ENCODE results near the gene SLC25A46. TPM values are rescaled to one million over a fixed set of nuclear protein-coding genes. Genes with fewer than 3 reads are reported as not detected.
"Not testable (repeated sequence)": the region's sequence is repeated elsewhere in the genome, so short reads cannot be mapped to it uniquely, and the experiment has no call there.

Gene SLC25A46
- total RNA-seq, 4 donors from 2014 or later: 49.3 to 63.3 (median 56.2) TPM

GRCh38 chr5:110726249-110727024 is 12.4 kb upstream of the SLC25A46 start, which contains the start of gene TMEM232:
Gene TMEM232 (minus strand): TSS chr5:110726671. CDS start chr5:110667352, 59,319 bp downstream.
- H3K27ac ChIP-seq (replicated peaks in 1 of 4): no peak within 1 kb of the TSS
- peak within 1 kb of the TSS; percentile 39 to 56 (median 52) for H3K4me3 ChIP-seq
- WGBS: 43% methylated on average over 17 of the region's 17 CpGs
- H3K4me1 ChIP-seq: peaks cover 0 to 6% (median 3%) of the 10 kb centered on the region in 4 donors
- no peaks in the 10 kb centered on the region for H3K27me3 ChIP-seq
- TF ChIP-seq POLR2AphosphoS5 (IDR thresholded peaks at IDR 0.05) (peak in 1 of 2 donors; percentile 39), CTCF (IDR thresholded peaks at IDR 0.05) (no peak)
- no peaks in the 10 kb centered on the region for H3K36me3 ChIP-seq
- H3K9me3 ChIP-seq: no peaks in the 10 kb centered on the region
- DNase-seq (ENCODE audit: extremely low spot score): no peak
- intact Hi-C loops (cut with DNase I): no loop called here

DNA sequence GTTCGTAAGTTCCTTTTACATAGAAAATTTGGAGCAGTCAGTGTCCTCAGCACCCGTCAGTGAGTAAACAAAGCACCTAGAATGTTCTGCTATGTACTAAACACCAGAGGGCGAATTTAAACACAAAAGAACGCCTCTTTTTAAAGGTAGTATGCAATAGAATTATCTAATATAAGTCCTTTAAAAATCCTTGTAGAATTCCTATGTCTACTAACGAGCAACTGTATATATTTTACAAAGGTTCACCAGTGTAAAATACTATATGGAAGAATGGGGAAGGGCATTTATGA is 11.8 kb upstream of the SLC25A46 start:
- Histone ChIP-seq H3K4me3 (peak overlapping the region; percentile 39 to 56 (median 52)), H3K4me1 (peaks cover 0 to 6% (median 3%) of the 10 kb centered on the region in 4 donors), H3K27me3 (no peaks in the 10 kb centered on the region), H3K9me3 (no peaks in the 10 kb centered on the region), H3K36me3 (no peaks in the 10 kb centered on the region), H3K27ac (replicated peaks in 1 of 4) (no peak overlapping the region)
- DNase-seq (ENCODE audit: extremely low spot score): no peak
- intact Hi-C loops (cut with DNase I): no loop called here
- WGBS: 43% methylated on average over 5 of the region's 5 CpGs
- TF ChIP-seq POLR2AphosphoS5 (IDR thresholded peaks at IDR 0.05): no peak
- TF ChIP-seq POLR2A (IDR thresholded peaks at IDR 0.05; ENCODE audit: low read depth): no peak
- TF ChIP-seq CTCF (IDR thresholded peaks at IDR 0.05): no peak
- TF ChIP-seq EP300 (IDR thresholded peaks at IDR 0.05): no peak

DNA sequence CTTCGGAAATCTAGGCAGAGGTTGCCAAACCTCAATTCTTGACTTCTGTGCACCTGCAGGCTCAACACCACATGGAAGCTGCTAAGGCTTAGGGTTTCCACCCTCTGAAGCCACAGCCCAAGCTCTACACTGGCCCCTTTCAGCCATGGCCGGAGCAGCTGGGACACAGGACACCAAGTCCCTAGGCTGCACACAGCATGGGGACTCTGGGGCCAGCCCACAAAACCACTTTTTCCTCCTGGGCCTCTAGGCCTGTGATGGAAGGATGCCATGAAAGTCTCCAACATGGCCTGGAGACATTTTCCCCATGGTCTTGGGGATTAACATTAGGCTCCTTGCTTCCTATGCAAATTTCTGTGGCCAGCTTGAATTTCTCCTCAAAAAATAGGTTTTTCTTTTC is 7.3 kb upstream of the SLC25A46 start:
- H3K4me3 ChIP-seq; H3K27ac ChIP-seq (replicated peaks in 1 of 4); H3K36me3 ChIP-seq; H3K4me1 ChIP-seq; H3K27me3 ChIP-seq; H3K9me3 ChIP-seq; intact Hi-C loops (cut with DNase I); DNase-seq (ENCODE audit: extremely low spot score): not testable (repeated sequence)
- WGBS: 100% methylated on average over 2 of the region's 2 CpGs

- Histone ChIP-seq H3K4me3 (no peak overlapping the region), H3K27ac (replicated peaks in 1 of 4) (no peak overlapping the region), H3K4me1 (peaks cover 3 to 4% (median 4%) of the 10 kb centered on the region in 4 donors), H3K36me3 (no peaks in the 10 kb centered on the region), H3K27me3 (no peaks in the 10 kb centered on the region), H3K9me3 (no peaks in the 10 kb centered on the region)
- no peak for DNase-seq (ENCODE audit: extremely low spot score)
- TF ChIP-seq POLR2AphosphoS5 (IDR thresholded peaks at IDR 0.05) (no peak), CTCF (IDR thresholded peaks at IDR 0.05) (no peak), EP300 (IDR thresholded peaks at IDR 0.05) (no peak), POLR2A (IDR thresholded peaks at IDR 0.05; ENCODE audit: low read depth) (no peak)
- intact Hi-C loops (cut with DNase I): no loop called here
- 95% methylated on average over 2 of the region's 2 CpGs for WGBS
These were observed 4.7 kb upstream of the SLC25A46 start for GRCh38 chr5:110734101-110734500.

GRCh38 chr5:110735556-110735955 is 3.3 kb upstream of the SLC25A46 start:
- H3K36me3 ChIP-seq: no peaks in the 10 kb centered on the region
- H3K4me1 ChIP-seq: peaks cover 5 to 18% (median 16%) of the 10 kb centered on the region in 4 donors
- intact Hi-C loops (cut with DNase I): no loop called here
- WGBS: 40% methylated on average over 1 of the region's 1 CpG
- no peak for DNase-seq (ENCODE audit: extremely low spot score)
- TF ChIP-seq POLR2AphosphoS5 (IDR thresholded peaks at IDR 0.05) (no peak), CTCF (IDR thresholded peaks at IDR 0.05) (no peak), EP300 (IDR thresholded peaks at IDR 0.05) (no peak), POLR2A (IDR thresholded peaks at IDR 0.05; ENCODE audit: low read depth) (no peak)
- H3K9me3 ChIP-seq: no peaks in the 10 kb centered on the region
- H3K4me3 ChIP-seq: no peak overlapping the region
- no peak overlapping the region for H3K27ac ChIP-seq (replicated peaks in 1 of 4)
- H3K27me3 ChIP-seq: no peaks in the 10 kb centered on the region

Measured in esophagus muscularis mucosa (tissue), 4 donors.